Spleen (tissue), 7 donors: ENCODE results near the gene MRPL44.

ENCODE experiments used
- CTCF ChIP-seq, 11 experiments: fragments of 200-600 bp in 7 of 11; fragments of 450-650 bp in 4 of 11; sonication (generic) in 4 of 11; IDR thresholded peaks in 8 of 11; conservative IDR thresholded peaks in 3 of 11; 1 replicate in 7 of 11; 2 replicates in 4 of 11; pipeline versions ENCODE4 v1.4.0 to v1.8.0; 2016 to 2021; ENCODE audit warnings: antibody characterized with exemption in 11 of 11, inconsistent platforms in 4 of 11, mild to moderate bottlenecking in 1 of 11
- POLR2A ChIP-seq, 3 donors: fragments of 450-650 bp; IDR thresholded peaks; one replicate each; pipeline ENCODE4 v1.5.1; 2017; ENCODE audit warnings: antibody characterized with exemption in 3 of 3, mild to moderate bottlenecking in 1 of 3
- POLR2AphosphoS5 ChIP-seq, 3 donors: sonication (generic); formaldehyde crosslinking; IDR thresholded peaks; one replicate each; pipeline ENCODE4 v1.5.1; 2017; ENCODE audit warnings: antibody characterized with exemption in 3 of 3
- donor health status: DM: no; HTN: no; CAD: no; lungs with moderate emphysema.
- donor health status: DM: no; HTN: no; CAD: no.
- donor health status: DM: no; HTN: no; CAD: no.

GRCh38 chr2:223916181-223916920, 40.9 kb upstream of the MRPL44 start:
- TF ChIP-seq POLR2AphosphoS5 (IDR thresholded peaks at IDR 0.05) (no peak), POLR2A (IDR thresholded peaks at IDR 0.05) (no peak), CTCF (IDR thresholded peaks at IDR 0.05 in 8 of 11, conservative IDR thresholded peaks at IDR 0.05 in 3 of 11) (no peak)
